HEK293 (cell line): ENCODE data around the gene HOXB9.

ENCODE experiments used
- CTCF ChIP-seq: fragments of 450-650 bp; formaldehyde crosslinking; IDR thresholded peaks from 2 replicates; pipeline ENCODE4 v1.5.1; 2016; ENCODE audit warnings: missing biosample characterization, missing genetic modification characterization
- KLF8 ChIP-seq: fragments of 450-650 bp; formaldehyde crosslinking; IDR thresholded peaks from 2 replicates; pipeline ENCODE4 v1.5.1; 2016; ENCODE audit warnings: missing biosample characterization, missing genetic modification characterization
- ZBTB26 ChIP-seq: fragments of 450-650 bp; formaldehyde crosslinking; optimal IDR thresholded peaks from 2 replicates; pipeline ENCODE3; 2016; ENCODE audit warnings: missing biosample characterization, mild to moderate bottlenecking, missing genetic modification characterization
- ZFP41 ChIP-seq: fragments of 450-650 bp; formaldehyde crosslinking; IDR thresholded peaks from 2 replicates; pipeline ENCODE4 v1.5.1; 2016; ENCODE audit warnings: missing biosample characterization, missing genetic modification characterization, borderline replicate concordance
- ZNF138 ChIP-seq: fragments of 450-650 bp; formaldehyde crosslinking; IDR thresholded peaks from 2 replicates; pipeline ENCODE4 v1.5.1; 2016; ENCODE audit warnings: missing biosample characterization, missing genetic modification characterization, borderline replicate concordance
- ZNF155 ChIP-seq: fragments of 450-650 bp; formaldehyde crosslinking; IDR thresholded peaks from 2 replicates; pipeline ENCODE4 v1.5.1; 2016; ENCODE audit warnings: missing biosample characterization, missing genetic modification characterization
- ZNF223 ChIP-seq: fragments of 450-650 bp; formaldehyde crosslinking; IDR thresholded peaks from 2 replicates; pipeline ENCODE4 v1.5.1; 2016; ENCODE audit warnings: missing biosample characterization, missing genetic modification characterization
- ZNF423 ChIP-seq: fragments of 450-650 bp; formaldehyde crosslinking; IDR thresholded peaks from 2 replicates; pipeline ENCODE4 v1.5.1; 2016; ENCODE audit warnings: missing biosample characterization, missing genetic modification characterization
- ZNF510 ChIP-seq: fragments of 450-650 bp; formaldehyde crosslinking; IDR thresholded peaks from 2 replicates; pipeline ENCODE4 v1.5.1; 2018; ENCODE audit warnings: mild to moderate bottlenecking, missing genetic modification characterization, missing biosample characterization; ENCODE audit not compliant: insufficient replicate concordance
- ZNF626 ChIP-seq: fragments of 450-650 bp; sonication (Bioruptor Pico); formaldehyde crosslinking; IDR thresholded peaks from 2 replicates; pipeline ENCODE4 v1.5.1; 2018; ENCODE audit warnings: missing biosample characterization, missing genetic modification characterization, inconsistent platforms
- ZNF660 ChIP-seq: fragments of 450-650 bp; IDR thresholded peaks from 2 replicates; pipeline ENCODE4 v1.5.1; 2018; ENCODE audit warnings: missing biosample characterization, mild to moderate bottlenecking, missing genetic modification characterization

GRCh38 chr17:48644159-48644558, 18.0 kb upstream of the HOXB9 start:
- TF ChIP-seq ZNF423 (tag by site-specific recombination), result no peak
- no peak for TF ChIP-seq ZNF155 (tag by site-specific recombination)
- TF ChIP-seq ZFP41, result no peak
- TF ChIP-seq CTCF (tag by site-specific recombination), result no peak
- TF ChIP-seq ZBTB26 (tag by site-specific recombination), result no peak
- no peak for TF ChIP-seq ZNF660 (tag by site-specific recombination)
- TF ChIP-seq ZNF510 (tag by site-specific recombination), result no peak
- no peak for TF ChIP-seq ZNF138 (tag by site-specific recombination)
- no peak for TF ChIP-seq ZNF223 (tag by site-specific recombination)
- no peak for TF ChIP-seq KLF8 (tag by site-specific recombination)
- no peak for TF ChIP-seq ZNF626 (tag by site-specific recombination)
